SK-N-SH treated with all-trans-retinoic acid at 6 μM for 48 hours (cell line): Measurements from ENCODE around the gene PSMD8.

Experiments
- PATZ1 ChIP-seq: fragments of 250-450 bp; sonication (Bioruptor Pico); IDR thresholded peaks from 2 replicates; pipeline ENCODE4 v1.8.0; 2020; ENCODE audit warnings: mild to moderate bottlenecking, moderate library complexity, borderline replicate concordance
- SNAI2 ChIP-seq: fragments of 250-450 bp; sonication (Bioruptor Pico); IDR thresholded peaks from 2 replicates; pipeline ENCODE4 v1.5.0; 2020; ENCODE audit warnings: mild to moderate bottlenecking, moderate library complexity
- ZFP30 ChIP-seq: fragments of 450-650 bp; formaldehyde crosslinking; IDR thresholded peaks from 2 replicates; pipeline ENCODE4 v1.5.0; 2022; ENCODE audit warnings: mild to moderate bottlenecking, moderate library complexity

PSMD8 gene

GRCh38 chr19:38433268-38433733 is 58.9 kb downstream of the PSMD8 start, which contains the start of gene RYR1 (continued):
- TF ChIP-seq PATZ1 (CRISPR knock-in tag) (no peak), ZFP30 (CRISPR knock-in tag) (no peak), SNAI2 (no peak)
- TF ChIP-seq, all 23 proteins: peak for 0
